HepG2 (cell line): Measurements from ENCODE around the gene CHRNA7.

Experiments
- ARNT ChIP-seq: fragments of 450-650 bp; IDR thresholded peaks from 2 replicates; pipeline ENCODE4 v1.6.1; 2017
- FOXK1 ChIP-seq: sonication (generic); formaldehyde crosslinking; IDR thresholded peaks from 2 replicates; pipeline ENCODE4 v1.4.0; 2020; ENCODE audit warnings: low read depth, missing genetic modification reagents, borderline replicate concordance
- FOXO1 ChIP-seq: sonication (generic); formaldehyde crosslinking; IDR thresholded peaks from 2 replicates; pipeline ENCODE4 v1.4.0; 2020; ENCODE audit warnings: missing genetic modification reagents
- IKZF4 ChIP-seq: sonication (generic); formaldehyde crosslinking; IDR thresholded peaks from 2 replicates; pipeline ENCODE4 v1.5.1; 2020; ENCODE audit warnings: borderline replicate concordance, mild to moderate bottlenecking, low read depth, missing genetic modification reagents; ENCODE audit errors: not compliant biosample characterization
- MED1 ChIP-seq: sonication (generic); formaldehyde crosslinking; IDR thresholded peaks from 2 replicates; pipeline ENCODE4 v1.4.0; 2020; ENCODE audit warnings: missing genetic modification reagents
- PBX3 ChIP-seq: sonication (generic); formaldehyde crosslinking; IDR thresholded peaks from 2 replicates; pipeline ENCODE4 v1.8.1; 2023; ENCODE audit warnings: missing genetic modification reagents, inconsistent platforms, borderline replicate concordance
- SUZ12 ChIP-seq: fragments of 150-350 bp; IDR thresholded peaks from 2 replicates; pipeline ENCODE4 v1.6.1; 2014; ENCODE audit warnings: low read depth, low read length
- U2AF1 ChIP-seq: fragments of 200-400 bp; formaldehyde crosslinking; optimal IDR thresholded peaks from 2 replicates; pipeline ENCODE3; 2017; ENCODE audit warnings: mild to moderate bottlenecking, low read depth, low read length
- TF ChIP-seq, protein P1 (sequence below): sonication (generic); formaldehyde crosslinking; IDR thresholded peaks from 2 replicates; pipeline ENCODE4 v1.4.0; 2020; ENCODE audit warnings: missing genetic modification reagents

DNA sequence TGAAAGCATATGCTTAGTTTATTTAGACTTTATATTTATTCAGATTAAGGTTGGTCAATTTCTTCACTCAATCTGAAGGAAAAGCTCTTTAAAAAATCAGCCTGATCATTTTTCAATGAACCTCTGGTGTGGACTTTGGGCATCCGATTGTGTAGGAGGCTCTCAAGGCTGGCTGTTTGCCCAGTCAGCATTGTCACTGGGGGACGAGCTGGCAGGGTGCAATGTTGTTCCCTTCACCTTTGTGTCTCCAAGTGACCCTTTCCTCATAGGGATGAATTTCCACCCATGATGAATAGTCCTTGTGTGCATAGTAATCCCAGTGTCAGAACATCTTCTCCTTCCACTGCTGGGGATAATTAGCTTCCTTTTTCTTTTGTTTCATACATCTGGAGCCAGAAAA, 102.5 kb downstream of the CHRNA7 start:
- TF ChIP-seq, protein P1, sequence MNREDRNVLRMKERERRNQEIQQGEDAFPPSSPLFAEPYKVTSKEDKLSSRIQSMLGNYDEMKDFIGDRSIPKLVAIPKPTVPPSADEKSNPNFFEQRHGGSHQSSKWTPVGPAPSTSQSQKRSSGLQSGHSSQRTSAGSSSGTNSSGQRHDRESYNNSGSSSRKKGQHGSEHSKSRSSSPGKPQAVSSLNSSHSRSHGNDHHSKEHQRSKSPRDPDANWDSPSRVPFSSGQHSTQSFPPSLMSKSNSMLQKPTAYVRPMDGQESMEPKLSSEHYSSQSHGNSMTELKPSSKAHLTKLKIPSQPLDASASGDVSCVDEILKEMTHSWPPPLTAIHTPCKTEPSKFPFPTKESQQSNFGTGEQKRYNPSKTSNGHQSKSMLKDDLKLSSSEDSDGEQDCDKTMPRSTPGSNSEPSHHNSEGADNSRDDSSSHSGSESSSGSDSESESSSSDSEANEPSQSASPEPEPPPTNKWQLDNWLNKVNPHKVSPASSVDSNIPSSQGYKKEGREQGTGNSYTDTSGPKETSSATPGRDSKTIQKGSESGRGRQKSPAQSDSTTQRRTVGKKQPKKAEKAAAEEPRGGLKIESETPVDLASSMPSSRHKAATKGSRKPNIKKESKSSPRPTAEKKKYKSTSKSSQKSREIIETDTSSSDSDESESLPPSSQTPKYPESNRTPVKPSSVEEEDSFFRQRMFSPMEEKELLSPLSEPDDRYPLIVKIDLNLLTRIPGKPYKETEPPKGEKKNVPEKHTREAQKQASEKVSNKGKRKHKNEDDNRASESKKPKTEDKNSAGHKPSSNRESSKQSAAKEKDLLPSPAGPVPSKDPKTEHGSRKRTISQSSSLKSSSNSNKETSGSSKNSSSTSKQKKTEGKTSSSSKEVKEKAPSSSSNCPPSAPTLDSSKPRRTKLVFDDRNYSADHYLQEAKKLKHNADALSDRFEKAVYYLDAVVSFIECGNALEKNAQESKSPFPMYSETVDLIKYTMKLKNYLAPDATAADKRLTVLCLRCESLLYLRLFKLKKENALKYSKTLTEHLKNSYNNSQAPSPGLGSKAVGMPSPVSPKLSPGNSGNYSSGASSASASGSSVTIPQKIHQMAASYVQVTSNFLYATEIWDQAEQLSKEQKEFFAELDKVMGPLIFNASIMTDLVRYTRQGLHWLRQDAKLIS (CRISPR knock-in tag): no peak
- TF ChIP-seq SUZ12 (no peak), U2AF1 (no peak), PBX3 (CRISPR knock-in tag) (no peak), IKZF4 (no peak), FOXO1 (CRISPR knock-in tag) (no peak), ARNT (no peak), FOXK1 (no peak), MED1 (CRISPR knock-in tag) (no peak)
